ENCODE data around the gene LIX1. TPM values are rescaled to one million over a fixed set of nuclear protein-coding genes. Genes with fewer than 3 reads are reported as not detected.
"Not testable (repeated sequence)": the region's sequence is repeated elsewhere in the genome, so short reads cannot be mapped to it uniquely, and the experiment has no call there.

The LIX1 gene
- total RNA-seq (2022) (not detected in 2 replicates), Bru-seq, nascent RNA (percentile 1 among the genes with signal in this experiment), BruChase-seq, experiment 1, labeled RNA remaining after a 6-hour chase (percentile 4 among the genes with signal in this experiment), BruChase-seq, experiment 2, labeled RNA remaining after a 2-hour chase (percentile 4 among the genes with signal in this experiment)
- long read RNA-seq: 0 reads

- no peak within 1 kb of the TSS for H3K4me3 Mint-ChIP-seq (ENCODE audit: low read depth, unreplicated experiment)
- CTCF ChIA-PET: interaction anchor here (0.5 to 1.5 kb wide), 9 partner anchors 68 to 529 kb away, joined by 3 to 19 read pairs (median 5); no protein-coding TSS in a partner anchor
- peaks cover 8% of the 10 kb centered on the region for H3K27me3 Mint-ChIP-seq (ENCODE audit: unreplicated experiment)
- intact Hi-C loops (cut with micrococcal nuclease; ENCODE audit: unreplicated experiment): loop anchor here (1.0 to 10.0 kb wide), 3 partner anchors 98 to 273 kb away; no protein-coding TSS in a partner anchor
- peaks cover 7% of the 10 kb centered on the region for H3K4me1 Mint-ChIP-seq (ENCODE audit: low read depth, unreplicated experiment)
- TF ChIP-seq, protein P1, sequence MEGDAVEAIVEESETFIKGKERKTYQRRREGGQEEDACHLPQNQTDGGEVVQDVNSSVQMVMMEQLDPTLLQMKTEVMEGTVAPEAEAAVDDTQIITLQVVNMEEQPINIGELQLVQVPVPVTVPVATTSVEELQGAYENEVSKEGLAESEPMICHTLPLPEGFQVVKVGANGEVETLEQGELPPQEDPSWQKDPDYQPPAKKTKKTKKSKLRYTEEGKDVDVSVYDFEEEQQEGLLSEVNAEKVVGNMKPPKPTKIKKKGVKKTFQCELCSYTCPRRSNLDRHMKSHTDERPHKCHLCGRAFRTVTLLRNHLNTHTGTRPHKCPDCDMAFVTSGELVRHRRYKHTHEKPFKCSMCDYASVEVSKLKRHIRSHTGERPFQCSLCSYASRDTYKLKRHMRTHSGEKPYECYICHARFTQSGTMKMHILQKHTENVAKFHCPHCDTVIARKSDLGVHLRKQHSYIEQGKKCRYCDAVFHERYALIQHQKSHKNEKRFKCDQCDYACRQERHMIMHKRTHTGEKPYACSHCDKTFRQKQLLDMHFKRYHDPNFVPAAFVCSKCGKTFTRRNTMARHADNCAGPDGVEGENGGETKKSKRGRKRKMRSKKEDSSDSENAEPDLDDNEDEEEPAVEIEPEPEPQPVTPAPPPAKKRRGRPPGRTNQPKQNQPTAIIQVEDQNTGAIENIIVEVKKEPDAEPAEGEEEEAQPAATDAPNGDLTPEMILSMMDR (IDR thresholded peaks at IDR 0.05; ENCODE audit: unreplicated experiment): peak; percentile 40
- no peaks in the 10 kb centered on the region for H3K9me3 Mint-ChIP-seq (ENCODE audit: low read depth, unreplicated experiment)
- peak; percentile 45 for DNase-seq
- H3K27ac Mint-ChIP-seq (ENCODE audit: unreplicated experiment): no peak within 1 kb of the TSS
- no peaks in the 10 kb centered on the region for H3K36me3 Mint-ChIP-seq (ENCODE audit: insufficient read depth, unreplicated experiment)
- no TSS peak for BruUV-seq (replicated peaks)
These were observed at the start of gene LIX1 for GRCh38 chr5:97142521-97143254. Gene LIX1 (minus strand): TSS chr5:97142611. CDS start chr5:97142576, 35 bp downstream.

DNA sequence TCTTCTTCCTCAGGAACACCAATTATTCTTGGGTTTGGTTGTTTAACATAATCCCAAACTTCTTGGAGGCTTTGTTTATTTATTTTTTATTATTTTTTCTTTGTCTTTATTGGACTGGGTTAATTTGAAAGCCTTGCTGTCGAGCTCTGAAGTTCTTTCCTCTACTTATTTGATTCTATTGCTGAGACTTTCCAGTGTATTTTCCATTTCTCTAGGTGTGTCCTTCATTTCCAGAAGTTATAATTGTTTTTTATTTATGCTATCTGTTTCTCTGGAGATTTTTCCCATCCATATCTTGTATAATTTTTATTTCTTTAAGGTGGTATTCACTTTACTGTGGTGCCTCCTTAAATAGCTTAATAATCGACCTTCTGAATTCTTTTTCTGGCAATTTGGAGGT lies 49.5 kb upstream of the LIX1 start:
- intact Hi-C loops (cut with micrococcal nuclease; ENCODE audit: unreplicated experiment): no loop called here
- Mint-ChIP-seq H3K27me3 (ENCODE audit: unreplicated experiment) (no peaks in the 10 kb centered on the region), H3K4me1 (ENCODE audit: low read depth, unreplicated experiment) (peaks cover 17% of the 10 kb centered on the region), H3K9me3 (ENCODE audit: low read depth, unreplicated experiment) (peaks cover 2% of the 10 kb centered on the region), H3K4me3 (ENCODE audit: low read depth, unreplicated experiment) (no peak overlapping the region), H3K36me3 (ENCODE audit: insufficient read depth, unreplicated experiment) (no peaks in the 10 kb centered on the region), H3K27ac (ENCODE audit: unreplicated experiment) (no peak overlapping the region)
- TF ChIP-seq, protein P1 (IDR thresholded peaks at IDR 0.05; ENCODE audit: unreplicated experiment): no peak
- no TSS peak for BruUV-seq (replicated peaks)
- DNase-seq: no peak
- CTCF ChIA-PET: no interaction called here

DNA sequence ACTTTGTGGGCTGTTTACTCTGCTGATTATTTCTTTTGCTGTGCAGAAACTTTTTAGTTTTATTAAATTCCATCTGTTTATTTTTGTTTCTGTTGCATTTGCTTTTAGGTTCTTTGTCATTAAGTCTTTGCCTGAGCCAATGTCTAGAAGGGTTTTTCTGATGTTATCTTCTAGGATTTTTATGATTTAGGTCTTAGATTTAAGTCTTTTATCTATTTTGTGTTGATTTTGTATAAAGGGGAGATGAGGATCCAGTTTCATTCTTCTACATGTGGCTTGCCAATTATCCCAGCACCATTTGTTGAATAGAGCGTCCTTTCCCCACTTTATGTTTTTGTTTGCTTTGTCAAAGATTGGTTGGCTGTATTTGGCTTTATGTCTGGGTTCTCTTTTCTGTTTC lies 47.1 kb upstream of the LIX1 start:
- H3K27me3 Mint-ChIP-seq (ENCODE audit: unreplicated experiment); DNase-seq; H3K27ac Mint-ChIP-seq (ENCODE audit: unreplicated experiment); intact Hi-C loops (cut with micrococcal nuclease; ENCODE audit: unreplicated experiment); BruUV-seq (replicated peaks); H3K9me3 Mint-ChIP-seq (ENCODE audit: low read depth, unreplicated experiment); H3K36me3 Mint-ChIP-seq (ENCODE audit: insufficient read depth, unreplicated experiment); CTCF ChIA-PET; H3K4me3 Mint-ChIP-seq (ENCODE audit: low read depth, unreplicated experiment): not testable (repeated sequence)
- peaks cover 21% of the 10 kb centered on the region for H3K4me1 Mint-ChIP-seq (ENCODE audit: low read depth, unreplicated experiment)

DNA sequence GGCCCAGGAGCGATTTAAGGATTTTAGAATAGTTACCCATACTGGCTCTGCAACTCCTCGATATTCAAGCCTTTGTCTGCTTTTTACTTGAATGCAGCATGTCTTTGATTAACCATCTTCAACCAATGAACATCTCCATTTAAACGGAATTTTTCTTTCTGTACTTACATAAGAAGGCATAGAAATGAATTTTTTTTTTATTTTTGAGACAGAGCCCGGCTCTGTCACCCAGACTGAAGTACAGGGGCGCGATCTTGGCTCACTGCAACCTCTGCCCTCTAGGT lies 41.5 kb upstream of the LIX1 start:
- BruUV-seq (replicated peaks): TSS peak; percentile 71
- no peak for DNase-seq
- Mint-ChIP-seq H3K4me3 (ENCODE audit: low read depth, unreplicated experiment) (peak overlapping the region; percentile 75), H3K27ac (ENCODE audit: unreplicated experiment) (peak overlapping the region; percentile 97), H3K4me1 (ENCODE audit: low read depth, unreplicated experiment) (peaks cover 34% of the 10 kb centered on the region), H3K27me3 (ENCODE audit: unreplicated experiment) (no peaks in the 10 kb centered on the region), H3K36me3 (ENCODE audit: insufficient read depth, unreplicated experiment) (peaks cover 29% of the 10 kb centered on the region), H3K9me3 (ENCODE audit: low read depth, unreplicated experiment) (peaks cover 2% of the 10 kb centered on the region)
- intact Hi-C loops (cut with micrococcal nuclease; ENCODE audit: unreplicated experiment): loop anchor here (2.0 to 5.0 kb wide), 3 partner anchors 38 to 1589 kb away; partner anchors contain the start of gene RGMB
- CTCF ChIA-PET: no interaction called here
- TF ChIP-seq, protein P1 (IDR thresholded peaks at IDR 0.05; ENCODE audit: unreplicated experiment): no peak
